HG03280 (cell line): ENCODE measurements around the gene ASTN2.
A peak's percentile ranks its signal among the peaks of the same experiment; 100 is the strongest.

Source experiments
- ATAC-seq: cut with Tn5 transposase; IDR thresholded peaks from one replicate; pipeline ENCODE4 v1.9.1; 2021; ENCODE audit warnings: mild to moderate bottlenecking, moderate library complexity; ENCODE audit not compliant: unreplicated experiment

Gene ASTN2

DNA sequence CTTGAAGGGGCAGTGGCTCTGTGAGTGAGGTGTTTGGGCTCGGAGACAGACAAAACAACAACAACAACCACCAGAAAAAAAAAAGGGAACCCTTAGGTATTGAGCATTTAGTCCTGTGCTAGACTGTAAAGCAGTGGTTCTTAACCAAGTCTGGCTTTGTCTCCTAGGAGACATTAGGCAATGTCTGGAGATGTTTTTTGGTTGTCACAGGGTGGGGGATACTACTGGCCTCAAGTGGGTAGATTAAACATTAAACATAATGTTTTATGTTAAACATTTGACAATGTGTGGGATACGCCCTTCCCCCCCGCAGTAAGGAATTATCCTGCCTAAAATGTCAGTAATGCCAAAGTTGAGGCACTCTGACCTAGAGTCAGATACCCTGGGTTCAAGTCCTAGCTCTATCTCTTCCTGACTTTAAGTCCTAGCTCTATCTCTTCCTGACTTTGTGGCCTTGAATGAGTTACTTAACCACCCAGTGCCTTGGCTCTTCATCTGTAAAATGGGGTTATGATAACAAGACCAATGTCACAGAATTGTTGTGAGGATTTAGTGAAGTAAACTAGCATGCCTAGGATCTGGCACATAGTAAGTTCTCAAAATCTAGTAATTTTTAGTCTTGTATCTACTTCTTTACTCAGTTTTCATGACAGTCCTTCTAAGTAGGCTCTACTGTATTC is 725.9 kb downstream of the ASTN2 start:
- ATAC-seq, result no peak

DNA sequence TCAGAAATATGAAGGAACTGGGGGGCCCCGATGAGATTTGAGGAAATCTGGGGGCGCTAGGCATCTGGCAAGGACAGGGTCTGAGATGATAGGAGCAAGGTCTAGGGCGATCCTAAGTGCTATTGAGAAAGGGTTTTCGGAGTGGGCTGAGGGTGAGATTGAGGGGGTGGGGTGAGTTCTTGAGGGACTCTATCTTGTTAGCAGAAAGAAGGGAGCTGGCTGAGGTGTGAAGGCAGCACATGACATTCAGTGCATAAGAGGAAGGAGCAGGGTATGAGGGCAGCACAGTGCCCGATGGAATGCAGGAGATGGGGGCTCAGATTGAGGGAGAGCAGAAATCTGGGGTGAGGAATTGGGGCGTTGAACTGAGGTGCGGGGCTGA is 727.1 kb downstream of the ASTN2 start:
- ATAC-seq, result no peak

DNA sequence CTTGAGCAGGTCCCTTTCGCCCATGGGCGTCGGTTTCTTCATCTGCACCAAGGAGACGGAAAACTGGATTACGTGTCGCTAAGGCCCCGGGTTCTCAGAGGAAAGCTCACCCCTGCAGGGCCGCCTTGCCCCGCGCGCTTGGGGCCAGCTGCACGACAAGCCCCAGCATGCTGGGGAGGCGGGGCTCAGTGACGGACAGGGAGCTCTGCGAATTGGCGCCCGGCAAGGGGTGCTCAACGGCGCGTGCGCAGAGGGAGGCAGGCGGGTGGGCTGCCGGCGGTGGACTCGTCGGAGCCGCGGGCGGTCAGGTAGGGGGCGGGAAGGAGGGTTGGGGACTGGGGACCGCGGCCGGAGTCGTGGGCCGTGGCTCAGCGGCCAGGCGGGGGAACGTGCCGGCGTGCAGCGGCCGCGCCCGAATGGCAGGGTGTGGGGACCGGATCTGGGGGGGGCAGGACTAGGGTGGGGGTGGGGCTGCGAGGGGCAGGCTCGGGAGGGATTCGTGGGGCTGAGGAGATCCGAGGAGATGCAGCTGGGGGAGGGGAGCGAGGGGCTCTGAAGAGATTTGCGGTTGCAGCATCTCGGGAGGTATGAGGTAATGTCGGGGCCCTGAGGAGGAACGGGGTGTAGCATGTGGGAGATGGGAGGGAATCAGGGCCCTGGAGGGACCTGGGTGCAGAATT is 727.6 kb downstream of the ASTN2 start, which contains the start of gene TRIM32:
Gene TRIM32 (plus strand): TSS at position 232 of the 680 bp plus-strand sequence. CDS start 10,438 bp downstream, outside the sequence.
- ATAC-seq, result peak; percentile 99

- ATAC-seq, result peak; percentile 26
Observed at GRCh38 chr9:116686693-116687073, 728.2 kb downstream of the ASTN2 start.

GRCh38 chr9:116686135-116686534 is 728.7 kb downstream of the ASTN2 start:
- ATAC-seq, result no peak

- no peak for ATAC-seq
Observed at GRCh38 chr9:116685166-116685565, 729.7 kb downstream of the ASTN2 start.

- ATAC-seq, result no peak
Observed at GRCh38 chr9:116683535-116683934, 731.3 kb downstream of the ASTN2 start.

GRCh38 chr9:116674210-116674980 is 740.5 kb downstream of the ASTN2 start:
- ATAC-seq, result no peak

- ATAC-seq, result no peak
Observed at GRCh38 chr9:116673375-116673774, 741.5 kb downstream of the ASTN2 start.

DNA sequence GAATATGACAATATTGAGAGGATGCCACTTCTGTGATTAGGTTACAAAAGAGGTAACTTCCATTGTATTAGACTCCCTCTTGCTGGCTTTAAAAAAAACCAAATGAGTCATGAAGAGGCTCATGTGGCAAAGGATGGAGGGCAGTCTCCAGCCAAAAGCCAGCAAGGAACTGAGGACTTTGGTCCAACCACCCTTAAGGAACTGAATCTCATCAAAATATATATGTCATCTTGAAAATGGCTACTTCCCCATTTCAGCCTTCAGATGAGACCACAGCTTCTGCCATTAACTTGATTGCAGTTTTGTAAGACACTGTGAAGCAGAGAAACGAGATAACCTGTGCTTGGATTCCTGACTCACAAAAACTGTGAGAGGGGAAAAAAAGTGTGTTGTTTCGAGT is 743.3 kb downstream of the ASTN2 start:
- no peak for ATAC-seq

DNA sequence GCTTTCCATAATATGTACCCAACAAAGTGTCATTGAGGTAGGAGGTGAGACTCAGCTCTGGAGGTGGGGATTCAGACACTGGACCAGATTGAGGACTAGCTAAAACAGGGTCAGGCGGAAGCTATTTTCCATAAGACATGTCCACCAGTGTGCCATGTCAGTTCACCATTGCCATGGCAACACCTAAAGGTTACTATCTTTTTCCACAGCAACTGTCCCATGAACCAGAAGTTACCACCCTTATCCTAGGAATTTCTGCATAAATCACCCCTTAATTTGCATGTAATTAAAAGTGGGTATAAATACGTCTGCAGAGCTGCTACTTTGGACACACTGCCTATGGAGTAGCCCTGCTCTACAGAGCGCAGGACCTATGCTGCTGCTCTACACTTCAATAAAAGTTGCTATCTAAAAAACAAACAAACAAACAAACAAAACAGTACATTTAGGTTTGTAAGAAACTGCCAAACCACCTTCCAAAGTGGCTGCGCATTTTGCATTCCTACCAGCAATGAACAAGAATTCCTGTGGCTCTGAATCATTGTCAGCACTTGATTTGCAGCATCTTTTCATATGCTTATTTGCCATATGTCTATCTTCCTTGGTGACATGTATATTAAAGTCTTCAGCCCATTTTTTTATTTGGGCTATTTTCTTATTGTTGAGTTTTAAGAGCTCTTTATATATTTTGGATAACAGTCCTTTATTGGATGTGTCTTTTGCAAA is 745.7 kb downstream of the ASTN2 start:
- no peak for ATAC-seq

- no peak for ATAC-seq
Observed at GRCh38 chr9:116663581-116663980, 751.3 kb downstream of the ASTN2 start.

- ATAC-seq, result no peak
Observed at GRCh38 chr9:116662646-116663310, 752.1 kb downstream of the ASTN2 start.

DNA sequence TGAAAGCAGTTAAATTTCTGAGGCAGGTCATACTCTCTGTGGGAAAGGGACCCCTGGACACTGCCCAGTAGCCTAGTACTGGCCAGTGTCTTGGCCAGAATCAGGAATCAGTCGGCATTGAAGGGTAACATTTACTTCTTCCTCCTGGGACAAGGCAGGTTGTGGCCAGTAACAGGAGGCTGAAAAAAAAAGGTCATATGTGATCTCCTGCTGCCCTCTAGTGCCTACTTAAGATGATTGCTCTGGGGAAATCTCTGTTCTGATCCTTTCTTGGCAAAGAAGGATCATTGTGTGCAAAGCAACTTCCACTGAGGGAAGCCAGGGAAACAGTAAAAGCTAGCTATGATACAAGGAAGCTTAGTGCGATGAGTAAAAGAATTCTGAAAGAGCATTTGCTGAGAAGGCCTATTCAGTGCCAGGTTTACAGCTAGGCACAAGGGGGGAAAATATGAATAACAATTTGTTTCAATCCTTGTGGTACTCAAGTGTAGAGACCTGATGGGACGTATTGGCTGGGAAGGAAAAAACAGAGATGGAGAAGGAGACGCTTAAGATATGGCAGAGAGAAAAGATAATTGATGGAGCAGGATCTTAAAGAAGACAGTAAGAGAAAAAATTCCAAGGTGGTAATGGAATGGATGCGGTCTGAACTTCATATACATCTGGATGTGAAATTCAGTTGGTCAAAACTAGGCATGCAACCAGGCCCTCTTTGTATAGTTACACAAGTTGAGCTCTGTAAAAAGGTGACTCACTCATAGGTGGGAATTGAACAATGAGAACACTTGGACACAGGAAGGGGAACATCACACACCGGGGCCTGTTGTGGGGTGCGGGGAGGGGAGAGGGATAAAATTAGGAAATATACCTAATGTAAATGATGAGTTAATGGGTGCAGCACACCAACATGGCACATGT is 753.6 kb downstream of the ASTN2 start:
- ATAC-seq, result peak; percentile 88

GRCh38 chr9:116658265-116658664 is 756.6 kb downstream of the ASTN2 start:
- ATAC-seq, result no peak

- ATAC-seq, result no peak
Observed at GRCh38 chr9:116656977-116657376, 757.9 kb downstream of the ASTN2 start.

- ATAC-seq, result no peak
Observed at GRCh38 chr9:116656501-116656971, 758.3 kb downstream of the ASTN2 start.

- ATAC-seq, result no peak
Observed at GRCh38 chr9:116654059-116654355, 760.9 kb downstream of the ASTN2 start.

- ATAC-seq, result no peak
Observed at GRCh38 chr9:116653348-116654058, 761.4 kb downstream of the ASTN2 start.
